ENCODE measurements around the gene EFTUD2.
A peak's percentile ranks its signal among the peaks of the same experiment; 100 is the strongest.
"Not testable (repeated sequence)": the region's sequence is repeated elsewhere in the genome, so short reads cannot be mapped to it uniquely, and the experiment has no call there.

The EFTUD2 gene

GRCh38 chr17:44899074-44899782 lies at the start of gene EFTUD2:
EFTUD2 (minus strand) TSS chr17:44899445; CDS start chr17:44894521, 4,924 bp downstream.
- peak; percentile 87 for DNase-seq (ENCODE audit: low spot score)

GRCh38 chr17:44948315-44948795 lies 49.1 kb upstream of the EFTUD2 start:
- DNase-seq (ENCODE audit: low spot score) = no peak

DNA sequence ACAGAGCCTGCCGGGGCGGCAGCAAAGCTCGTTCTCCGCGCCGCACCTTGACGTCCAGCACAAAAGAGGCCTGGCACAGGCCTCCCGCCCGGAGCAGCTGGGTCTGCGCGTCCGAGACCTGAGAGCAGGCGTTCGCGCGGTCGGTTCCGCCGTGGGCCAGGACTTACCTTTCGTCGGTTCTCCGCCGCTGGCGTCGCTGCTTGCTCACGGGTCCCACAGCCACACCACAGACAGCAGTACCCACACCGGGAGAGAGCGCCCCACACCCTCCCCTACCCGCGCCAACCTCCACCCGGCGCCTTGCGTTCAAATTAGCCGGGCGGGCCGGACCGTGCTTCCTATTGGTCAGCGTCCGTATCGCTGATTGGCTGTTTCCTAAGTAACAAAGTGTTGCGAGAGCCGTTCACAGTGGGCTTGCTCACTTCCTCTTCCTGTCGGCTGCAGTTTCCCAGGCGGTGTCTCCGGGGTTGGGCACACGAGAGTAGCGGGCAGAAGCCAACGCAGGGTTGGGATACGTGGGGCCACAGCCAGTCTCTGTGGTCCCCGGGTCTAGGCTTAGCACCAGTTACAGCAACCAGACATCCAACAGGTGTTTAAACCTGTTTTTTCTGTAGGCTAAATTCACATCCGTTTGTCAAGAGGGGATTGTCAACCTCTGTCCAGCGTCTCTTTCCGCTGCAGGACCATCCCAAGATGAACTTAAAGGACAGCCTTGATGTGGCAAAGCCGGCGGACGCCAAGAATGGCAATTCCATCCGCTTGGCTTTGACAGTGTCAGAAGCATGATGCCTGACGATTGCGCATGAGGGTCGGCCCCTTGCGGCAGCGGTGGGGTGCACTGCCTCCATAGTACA lies 48.4 kb upstream of the EFTUD2 start, which contains the start of gene KIF18B:
TSS of gene KIF18B (minus strand) at position 313 of the 854 bp plus-strand sequence. CDS start 11,429 bp downstream, outside the sequence.
- DNase-seq (ENCODE audit: low spot score) = peak; percentile 96

DNA sequence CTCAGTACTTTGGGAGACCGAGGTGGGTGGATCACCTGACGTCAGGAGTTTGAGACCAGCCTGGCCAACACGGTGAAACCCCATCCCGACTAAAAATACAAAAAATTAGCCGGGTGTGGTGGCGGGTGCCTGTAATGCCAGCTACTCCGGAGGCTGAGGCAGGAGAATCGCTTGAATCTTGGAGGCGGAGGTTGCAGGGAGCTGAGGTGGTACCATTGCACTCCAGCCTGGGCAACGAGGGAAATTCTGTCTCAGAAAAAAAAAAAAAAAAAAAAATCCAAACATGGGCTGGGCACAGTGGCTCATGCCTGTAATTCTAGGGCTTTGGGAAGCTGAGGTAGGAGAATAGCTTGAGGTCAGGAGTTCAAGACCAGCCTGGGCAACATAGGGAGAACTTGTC lies 46.4 kb upstream of the EFTUD2 start:
- DNase-seq (ENCODE audit: low spot score) = not testable (repeated sequence)

DNA sequence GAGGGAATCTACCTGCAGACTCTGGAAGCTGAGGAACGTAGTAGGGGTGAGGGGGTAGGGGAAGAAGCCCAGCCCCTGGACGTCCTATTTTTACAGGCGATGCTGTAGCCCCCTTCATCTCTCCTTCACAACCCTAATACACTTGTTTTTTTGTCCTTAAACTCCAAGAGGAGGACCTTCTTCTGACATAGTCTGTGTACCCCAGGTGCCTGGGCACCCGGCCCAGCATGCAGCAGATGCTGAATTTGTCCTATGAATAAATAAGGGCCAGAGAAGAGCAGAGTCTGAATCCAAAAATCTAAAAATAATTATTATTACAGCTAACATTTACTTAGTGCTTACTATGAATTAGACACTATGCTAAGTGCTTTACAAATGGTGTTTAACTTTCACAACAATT lies 43.2 kb upstream of the EFTUD2 start:
- no peak for DNase-seq (ENCODE audit: low spot score)

DNA sequence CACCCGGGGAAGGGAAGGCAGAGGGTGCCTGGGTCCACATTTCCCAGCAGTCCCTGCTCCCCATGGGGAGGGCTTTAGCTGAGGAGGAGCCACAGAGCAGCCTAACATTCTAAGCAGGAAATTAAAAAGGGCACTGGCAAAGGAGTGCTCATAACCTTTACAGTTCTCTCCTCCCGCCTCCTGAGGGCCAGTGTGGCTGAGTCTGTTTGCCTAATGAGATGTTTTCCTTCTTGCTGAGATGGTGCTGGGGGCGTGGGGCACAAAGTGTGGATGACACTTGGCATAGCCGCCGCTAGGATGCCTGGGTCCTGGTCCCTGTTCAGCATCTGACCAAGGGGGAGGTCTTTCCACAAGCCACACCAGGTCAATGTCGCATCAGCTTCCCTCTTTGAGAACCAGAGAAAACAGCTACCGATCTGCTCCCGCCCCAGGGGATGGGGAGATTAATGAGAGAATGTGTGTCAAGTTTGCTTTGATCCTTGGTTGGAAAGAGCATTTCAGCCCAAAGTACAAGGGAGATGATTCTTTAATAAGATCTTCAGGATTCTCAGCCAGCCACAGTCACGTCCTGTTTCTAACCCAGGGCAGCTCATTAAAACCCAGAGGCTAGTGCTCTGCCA lies 42.6 kb upstream of the EFTUD2 start:
- no peak for DNase-seq (ENCODE audit: low spot score)

DNA sequence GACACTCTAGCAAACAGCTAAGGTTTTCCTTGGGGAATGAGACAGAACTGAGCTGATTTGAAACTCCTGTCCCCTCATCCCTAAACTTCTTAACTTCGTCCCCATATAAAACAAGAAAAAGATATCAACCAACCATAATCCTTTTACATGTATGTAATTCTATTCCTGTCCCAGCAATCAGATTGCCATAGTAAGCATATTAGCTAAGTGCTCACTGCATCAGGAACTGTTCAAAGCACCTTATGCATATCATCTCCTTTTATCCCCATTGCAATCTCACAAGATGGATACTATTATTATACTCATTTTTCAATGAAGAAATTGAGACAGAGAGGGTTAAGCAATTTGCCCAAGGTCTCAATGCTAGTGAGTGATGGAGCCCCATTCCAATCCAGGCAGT lies 41.5 kb upstream of the EFTUD2 start:
- DNase-seq (ENCODE audit: low spot score) = no peak

GRCh38 chr17:44940317-44940716 lies 41.1 kb upstream of the EFTUD2 start:
- DNase-seq (ENCODE audit: low spot score) = no peak

- no peak for DNase-seq (ENCODE audit: low spot score)
These were observed 35.9 kb upstream of the EFTUD2 start for GRCh38 chr17:44935116-44935515.

DNA sequence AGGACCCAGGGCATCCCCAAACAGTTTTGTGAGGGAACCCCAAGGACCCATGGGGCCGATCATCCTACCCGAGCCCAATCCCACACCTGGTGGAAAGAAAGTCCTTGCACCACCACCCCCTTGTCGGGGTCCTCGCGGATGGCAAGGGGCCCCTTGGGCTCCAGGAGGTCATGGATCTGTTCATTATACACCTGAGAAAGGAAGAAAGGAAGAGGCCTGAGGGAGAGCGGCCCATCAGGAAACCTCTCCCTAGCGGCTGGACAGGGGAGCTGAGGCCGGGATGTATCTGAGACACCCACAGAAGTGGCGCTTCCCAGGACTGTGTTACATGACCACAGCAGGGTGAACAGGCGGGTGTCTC lies 35.5 kb upstream of the EFTUD2 start:
- no peak for DNase-seq (ENCODE audit: low spot score)

GRCh38 chr17:44933824-44934744 lies 34.8 kb upstream of the EFTUD2 start:
- DNase-seq (ENCODE audit: low spot score) = no peak

DNA sequence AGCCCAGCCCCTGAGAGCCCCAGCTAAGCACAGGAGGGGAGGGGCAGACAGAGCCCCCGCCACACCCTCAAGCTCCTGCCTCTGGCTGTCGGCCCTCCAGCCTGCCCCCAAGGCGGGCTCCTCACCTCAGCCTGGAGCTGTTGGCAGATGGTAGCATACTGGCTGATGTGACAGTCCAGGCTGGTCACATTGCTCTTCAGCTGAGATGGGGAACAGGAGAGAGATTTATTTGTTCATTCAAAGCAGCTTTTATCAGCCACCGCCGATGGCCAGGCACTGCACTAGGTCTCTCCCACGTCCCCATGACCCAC lies 33.5 kb upstream of the EFTUD2 start:
- no peak for DNase-seq (ENCODE audit: low spot score)

GRCh38 chr17:44932096-44932786 lies 33.0 kb upstream of the EFTUD2 start:
- DNase-seq (ENCODE audit: low spot score) = no peak

DNA sequence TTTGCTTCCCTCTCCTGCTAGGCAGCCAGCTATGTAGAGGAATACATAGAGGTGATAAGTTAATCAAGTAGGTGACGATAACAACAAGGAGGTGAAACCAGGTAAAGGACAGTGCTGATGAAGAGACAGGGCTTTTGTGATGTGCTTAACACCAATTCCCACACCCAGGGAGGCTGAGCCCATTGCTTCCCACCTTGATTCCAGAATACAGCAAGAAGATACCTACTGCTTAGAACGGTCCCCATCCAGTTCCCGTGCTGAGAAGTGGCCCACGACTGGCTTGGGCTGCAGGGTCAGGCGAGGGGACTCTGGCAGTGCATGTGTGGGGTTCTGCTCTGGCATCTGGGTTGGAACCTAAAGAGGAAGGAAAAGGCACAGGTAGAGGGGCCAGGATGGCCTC lies 32.1 kb upstream of the EFTUD2 start:
- DNase-seq (ENCODE audit: low spot score) = no peak

- DNase-seq (ENCODE audit: low spot score) = no peak
These were observed 31.4 kb upstream of the EFTUD2 start for GRCh38 chr17:44930667-44931066.

DNA sequence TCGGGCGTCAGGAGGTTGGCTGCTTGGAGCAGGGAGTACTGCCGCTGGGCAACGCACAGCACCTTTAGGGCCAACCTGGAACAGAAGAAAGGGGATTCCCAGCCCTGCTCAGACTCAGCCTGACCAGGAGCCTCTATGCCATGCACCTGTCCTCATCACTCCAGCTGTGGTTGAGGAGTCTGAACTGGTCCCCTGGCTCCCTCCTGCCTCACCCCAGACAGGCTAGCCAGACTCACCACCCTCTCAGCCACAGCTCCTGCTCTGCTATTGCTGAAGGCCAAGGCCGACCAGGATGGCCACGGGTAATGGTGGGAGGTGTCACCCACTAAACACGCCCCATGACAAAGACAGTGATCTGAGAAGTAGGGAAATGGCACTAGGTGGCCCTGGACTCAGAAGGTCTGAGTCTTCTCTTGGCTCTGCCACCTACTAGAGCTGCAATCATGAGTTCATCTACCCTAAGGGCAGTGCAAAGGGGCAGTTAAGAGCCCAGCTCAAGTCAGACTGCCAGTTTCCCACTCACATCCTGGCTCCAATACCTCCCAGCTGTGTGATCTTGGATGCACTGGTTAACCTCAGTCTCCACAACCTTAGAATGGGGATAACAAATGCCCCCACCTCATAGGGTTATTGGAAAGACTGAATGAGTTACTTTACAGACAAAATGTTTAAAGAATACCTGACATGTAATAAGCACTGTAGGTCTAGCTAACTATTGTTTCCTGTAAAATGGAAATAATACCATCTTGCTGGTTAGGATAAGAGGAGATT lies 29.9 kb upstream of the EFTUD2 start:
- no peak for DNase-seq (ENCODE audit: low spot score)

DNA sequence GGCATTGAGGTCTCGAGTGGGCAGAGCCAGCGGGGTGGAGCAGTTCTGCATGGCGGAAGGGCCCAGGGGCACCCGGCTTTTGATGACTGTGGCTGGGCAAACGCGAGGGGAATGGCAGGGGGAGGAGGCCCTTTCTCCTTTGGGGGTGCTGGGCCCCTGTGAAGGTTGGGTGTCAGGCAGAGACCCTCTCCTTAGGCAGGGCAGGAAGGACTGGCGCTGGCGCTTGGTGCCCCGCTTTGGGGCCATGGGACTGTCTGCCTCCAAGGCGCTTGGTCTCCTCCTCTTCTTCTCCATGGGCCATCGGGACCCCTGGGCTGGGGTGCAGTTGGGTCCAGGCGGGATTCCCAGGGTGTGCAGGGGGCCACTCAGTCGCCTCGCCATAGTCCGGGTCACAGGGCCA lies 28.9 kb upstream of the EFTUD2 start:
- no peak for DNase-seq (ENCODE audit: low spot score)

DNA sequence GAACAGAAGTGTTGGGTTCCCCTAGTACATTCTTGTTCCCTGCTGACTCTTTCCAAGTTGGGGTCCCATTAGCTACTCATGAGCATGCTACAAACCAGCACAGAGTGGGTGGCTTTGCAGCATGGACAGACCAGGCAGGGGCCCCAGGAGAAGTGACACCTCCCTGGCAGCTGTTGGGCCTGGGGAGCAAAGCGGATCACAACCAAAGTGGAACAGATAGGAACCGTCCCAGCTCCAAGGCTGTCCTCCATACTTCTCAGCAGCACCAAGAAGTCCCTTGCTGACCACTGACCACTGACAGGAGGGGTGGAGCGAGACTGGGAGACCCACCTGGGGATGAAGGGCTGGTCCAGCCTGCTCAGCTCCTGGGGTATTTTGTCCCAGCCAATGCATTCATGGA lies 28.5 kb upstream of the EFTUD2 start:
- DNase-seq (ENCODE audit: low spot score) = no peak

GRCh38 chr17:44926821-44927525 lies 27.7 kb upstream of the EFTUD2 start:
- DNase-seq (ENCODE audit: low spot score) = no peak

All from cerebellar cortex (tissue), 1 donor.